Activated CD8-positive, alpha-beta memory T cell treated with anti-CD3 and anti-CD28 coated beads, Interleukin-2, amount 50 U/mL, for 4 hours (primary cell): ENCODE results near the gene GBX1.

ENCODE experiments used
- DNase-seq: peaks from one replicate; pipeline ENCODE4 v3.0.0-alpha.2; 2020

GBX1 gene

DNA sequence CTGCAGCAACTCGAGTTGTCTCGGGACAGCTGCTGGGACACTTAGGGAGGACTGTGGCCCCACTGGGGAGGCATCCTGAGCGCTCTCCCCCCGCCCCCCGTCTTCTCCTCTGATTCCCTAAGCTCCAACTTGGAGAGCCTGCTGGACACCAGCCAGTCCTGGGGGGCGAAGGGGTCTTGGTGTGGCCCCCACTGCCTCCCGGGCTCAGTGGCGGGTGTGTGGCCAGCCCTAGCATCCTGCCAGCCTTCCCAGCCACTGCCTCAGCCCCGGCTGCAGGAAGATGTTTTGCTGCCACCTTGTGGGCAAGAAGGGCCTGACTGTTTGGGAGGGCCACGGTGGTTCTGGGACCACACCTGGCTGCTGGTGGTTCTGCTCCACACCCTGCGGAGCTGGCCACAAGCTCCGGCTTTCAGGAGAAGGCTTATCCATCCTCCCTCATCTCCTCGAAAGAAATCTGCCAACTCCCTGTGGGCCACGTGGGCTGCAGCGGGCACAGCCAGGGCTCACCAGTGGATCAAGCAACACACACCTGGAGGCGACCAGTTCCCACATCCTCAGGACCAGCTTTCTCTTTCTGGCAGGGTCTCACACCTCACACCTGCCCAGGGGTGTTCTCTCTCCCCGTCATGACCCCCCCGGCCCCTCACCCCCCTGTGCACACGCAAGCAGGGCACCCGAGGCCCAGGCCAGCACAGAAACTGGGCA lies 56.4 kb downstream of the GBX1 start:
- peak; percentile 77 for DNase-seq

DNA sequence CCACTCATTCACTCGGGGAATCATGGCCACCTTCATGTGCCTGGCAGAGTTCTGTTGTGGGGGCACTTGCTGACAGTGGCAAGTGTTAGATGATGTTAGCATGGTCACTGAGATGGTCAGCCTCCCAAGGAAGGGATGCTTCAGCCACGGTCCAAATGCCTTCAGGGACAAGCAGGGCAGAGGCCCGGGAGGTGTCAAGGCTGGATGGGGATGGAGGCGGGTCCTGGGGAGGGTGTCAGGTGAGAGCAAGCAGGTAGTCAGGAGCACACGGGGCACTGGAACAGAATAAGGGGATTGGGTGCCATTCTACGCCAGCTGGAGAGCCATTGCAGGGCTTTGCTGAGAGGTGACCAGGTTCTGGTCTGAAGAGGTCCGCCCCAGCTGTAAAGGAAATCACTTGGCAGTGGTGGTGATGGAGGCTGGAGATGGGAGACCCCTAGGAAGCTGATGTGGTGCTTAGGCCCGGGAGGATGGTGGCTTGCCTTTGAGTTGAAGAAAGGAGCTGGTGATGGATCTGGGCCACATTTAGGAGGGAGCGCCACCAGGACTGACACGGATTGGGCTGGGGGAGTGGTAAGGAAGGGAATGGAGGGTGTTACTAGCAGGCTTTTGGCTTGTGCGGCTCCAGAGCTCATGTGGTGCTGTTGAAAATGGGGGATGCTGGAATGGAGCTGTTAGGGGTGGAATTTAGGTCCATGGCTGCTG lies 57.1 kb downstream of the GBX1 start:
- no peak for DNase-seq

DNA sequence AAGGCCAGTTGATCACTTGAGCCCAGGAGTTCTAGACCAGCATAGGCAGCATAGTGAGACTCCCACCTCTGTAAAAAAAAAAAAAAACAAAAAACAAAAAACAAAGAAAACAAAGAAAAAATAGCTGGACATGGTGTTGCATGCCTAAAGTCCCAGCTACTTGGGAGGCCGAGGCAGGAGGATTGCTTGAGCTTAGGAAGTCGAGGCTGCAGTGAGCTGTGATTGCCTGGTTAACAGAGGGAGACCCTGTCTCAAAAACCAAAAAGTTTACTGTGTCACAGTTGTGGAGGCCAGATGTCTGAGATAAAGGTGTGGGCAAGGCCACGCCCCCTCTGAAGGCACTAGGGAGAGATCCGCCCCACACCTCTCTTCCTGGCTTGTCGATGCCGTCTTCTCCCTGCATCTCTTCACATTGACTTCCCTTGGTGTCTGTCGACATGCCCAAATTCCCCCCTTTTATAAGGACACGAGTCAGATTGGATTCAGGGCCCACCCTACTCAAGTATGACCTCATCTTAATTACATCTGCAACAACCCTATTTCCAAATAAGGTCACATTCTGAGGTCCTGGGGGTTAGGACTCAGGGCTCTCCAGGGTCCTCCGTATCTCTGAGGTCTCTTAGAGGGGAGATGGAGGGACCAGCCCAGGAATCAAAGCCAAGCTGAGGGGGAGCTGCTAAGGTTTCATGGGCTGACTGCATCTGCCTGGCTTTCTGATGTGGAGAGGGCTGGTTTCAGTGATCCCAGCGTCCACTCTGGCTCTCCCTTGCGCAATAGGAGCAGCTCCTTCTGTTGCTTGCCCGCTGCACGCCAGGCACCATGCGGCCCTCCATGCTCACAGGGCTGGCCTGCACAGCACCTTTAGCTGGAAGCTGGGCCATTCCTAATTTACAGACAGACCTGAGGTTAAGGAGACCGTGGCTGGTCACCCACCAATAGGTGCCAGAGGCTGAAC lies 58.1 kb downstream of the GBX1 start:
- DNase-seq: no peak

DNA sequence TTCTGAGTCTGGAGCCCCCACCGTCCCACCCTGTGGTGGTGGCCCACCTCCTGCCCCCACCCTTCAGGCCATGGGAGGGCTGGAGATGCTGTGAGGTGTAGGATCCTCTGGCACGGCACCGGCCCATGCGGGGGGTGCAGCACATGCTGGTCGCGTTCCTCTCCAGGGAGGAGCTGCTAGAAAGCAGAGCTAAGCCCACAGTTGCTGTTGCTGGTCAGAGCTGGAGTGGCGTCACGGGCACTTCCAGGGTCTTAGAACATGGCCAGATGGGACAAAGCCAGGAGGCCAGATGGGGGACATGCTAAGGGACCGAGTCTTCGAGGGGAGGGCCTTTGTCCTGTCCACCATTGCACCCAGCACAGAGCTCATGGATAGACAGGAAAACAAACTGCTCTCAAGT lies 59.6 kb downstream of the GBX1 start:
- no peak for DNase-seq

DNA sequence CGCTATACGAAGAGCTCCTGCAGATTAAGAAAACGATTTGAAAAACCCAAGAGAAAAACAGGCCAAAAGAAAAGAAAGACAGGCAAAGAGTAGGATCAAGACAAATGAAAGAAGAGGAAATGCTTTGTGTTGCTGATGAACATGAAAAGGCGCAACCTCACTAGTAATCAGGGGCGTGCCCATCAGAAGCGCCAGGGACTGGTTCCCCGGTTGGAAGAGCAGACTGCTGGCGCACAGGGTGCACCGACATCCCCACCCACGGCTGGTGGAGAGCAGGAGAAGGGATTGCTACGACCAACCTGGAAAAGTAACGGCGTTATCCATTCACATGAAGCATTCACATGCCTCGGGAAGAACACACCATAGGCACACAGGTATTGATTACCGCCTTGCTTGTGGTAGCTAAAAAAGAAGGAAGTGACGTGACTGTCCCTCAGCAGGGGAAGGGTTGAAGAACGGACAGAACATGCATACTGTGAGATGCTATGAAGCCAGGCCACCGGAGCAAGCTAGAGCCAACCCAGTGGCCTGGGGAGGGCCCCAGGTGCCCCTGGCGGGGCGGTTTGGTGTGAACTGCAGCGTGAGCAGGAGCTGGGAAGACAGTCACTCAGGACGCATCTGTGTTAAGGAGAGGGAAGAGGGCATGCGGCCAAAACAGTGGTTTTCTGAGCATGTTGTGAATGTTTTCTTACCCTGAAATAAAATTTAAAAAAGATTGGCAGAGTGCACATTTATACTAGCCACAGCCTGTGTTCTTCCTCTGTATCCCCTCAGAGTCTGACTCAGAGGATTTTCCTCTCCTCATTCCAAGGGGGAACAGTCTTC lies 62.9 kb downstream of the GBX1 start:
- DNase-seq: no peak

DNA sequence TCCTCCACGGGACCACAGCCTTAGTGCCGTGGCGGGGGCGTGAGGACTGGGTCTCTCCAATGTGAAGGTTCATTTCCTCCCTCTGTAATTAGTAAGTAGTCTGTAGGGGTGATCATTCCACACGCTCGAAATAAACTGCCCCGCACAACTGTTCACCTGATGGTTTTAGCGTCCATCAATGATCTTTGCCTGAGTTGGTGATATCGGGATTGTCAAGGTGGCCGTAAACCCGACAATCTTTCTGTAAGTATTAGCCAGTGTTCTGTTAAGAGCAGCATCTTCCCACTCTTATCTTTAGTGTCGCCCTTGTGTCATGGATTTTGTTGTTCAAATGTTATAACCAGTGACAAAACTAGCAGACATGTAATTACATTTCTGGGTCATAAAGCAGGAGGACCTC lies 63.5 kb downstream of the GBX1 start:
- no peak for DNase-seq

DNA sequence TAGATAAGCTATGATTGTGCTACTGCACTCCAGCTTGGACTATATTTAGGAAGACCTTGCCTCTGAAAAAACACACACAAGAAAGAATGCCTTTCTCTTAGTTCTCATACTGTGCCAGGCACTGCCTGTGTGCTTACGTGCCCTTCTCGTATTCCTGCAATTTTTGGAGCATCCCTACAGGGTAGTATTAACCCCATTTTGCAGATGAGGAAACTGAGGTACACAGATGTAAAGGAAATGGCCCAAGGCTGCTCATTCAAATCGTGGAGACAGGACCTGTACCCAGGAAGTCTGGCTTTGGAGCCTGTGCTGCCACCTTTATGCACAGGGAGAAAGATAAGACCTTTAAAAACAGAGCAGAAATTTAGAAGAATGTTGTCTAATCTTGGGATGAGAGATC lies 64.5 kb downstream of the GBX1 start:
- DNase-seq: no peak

DNA sequence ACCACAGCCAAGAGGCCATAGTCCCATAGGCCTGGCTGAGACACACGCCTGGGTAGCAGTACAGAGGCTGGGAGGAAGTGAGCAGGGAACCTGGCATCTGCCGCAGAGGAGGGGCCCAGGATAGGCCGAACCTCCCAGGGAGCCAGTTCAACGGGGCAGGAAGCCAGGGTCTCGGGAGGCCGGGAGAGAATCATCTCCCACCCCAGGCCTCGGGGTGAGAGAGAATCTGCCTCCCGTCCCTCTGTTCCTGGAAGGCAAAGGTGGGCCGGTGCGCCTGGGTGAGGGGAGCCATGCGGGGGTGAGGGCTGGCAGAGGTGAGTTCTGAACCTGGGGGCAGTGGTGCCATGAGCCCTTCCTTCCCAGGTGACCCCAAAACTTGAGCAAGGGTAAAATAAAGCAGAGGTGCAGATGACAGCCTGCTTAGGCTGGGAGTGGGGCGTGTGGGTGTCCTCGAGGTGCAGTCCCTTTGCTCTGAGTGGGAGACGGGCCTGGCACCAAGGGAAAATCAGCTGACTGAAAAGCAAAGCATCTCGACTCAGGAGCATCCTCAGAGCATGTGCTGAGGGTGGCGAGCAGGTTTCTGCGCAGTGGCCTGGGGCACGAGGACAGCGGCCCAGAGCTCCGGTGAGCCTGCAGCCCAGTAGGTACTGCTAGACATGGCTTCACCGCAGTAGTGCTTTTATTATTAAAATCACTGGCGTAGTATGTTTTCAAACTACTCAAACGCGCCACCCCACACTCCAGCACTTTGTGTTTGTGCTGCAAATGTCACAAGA lies 65.7 kb downstream of the GBX1 start:
- no peak for DNase-seq

DNA sequence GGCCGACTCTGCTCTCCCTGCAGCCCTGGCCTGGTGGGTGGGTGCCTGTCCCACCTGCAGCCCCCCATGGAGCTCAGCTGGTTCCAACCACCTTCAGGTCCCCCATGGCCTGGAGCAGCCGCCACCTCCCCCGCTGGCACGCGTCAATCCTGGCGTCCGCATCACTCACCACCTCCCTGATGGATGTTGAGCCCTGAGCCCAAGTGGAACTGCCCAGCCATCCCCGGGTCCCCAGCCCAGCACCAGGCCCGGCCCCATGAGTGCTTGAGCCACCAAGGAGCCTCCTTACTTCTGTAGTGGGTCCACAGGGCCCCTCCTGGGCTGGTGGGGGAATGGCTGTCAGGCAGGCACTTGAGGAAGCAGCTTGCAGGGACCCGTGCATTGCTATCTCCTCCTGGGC lies 66.6 kb downstream of the GBX1 start:
- no peak for DNase-seq

DNA sequence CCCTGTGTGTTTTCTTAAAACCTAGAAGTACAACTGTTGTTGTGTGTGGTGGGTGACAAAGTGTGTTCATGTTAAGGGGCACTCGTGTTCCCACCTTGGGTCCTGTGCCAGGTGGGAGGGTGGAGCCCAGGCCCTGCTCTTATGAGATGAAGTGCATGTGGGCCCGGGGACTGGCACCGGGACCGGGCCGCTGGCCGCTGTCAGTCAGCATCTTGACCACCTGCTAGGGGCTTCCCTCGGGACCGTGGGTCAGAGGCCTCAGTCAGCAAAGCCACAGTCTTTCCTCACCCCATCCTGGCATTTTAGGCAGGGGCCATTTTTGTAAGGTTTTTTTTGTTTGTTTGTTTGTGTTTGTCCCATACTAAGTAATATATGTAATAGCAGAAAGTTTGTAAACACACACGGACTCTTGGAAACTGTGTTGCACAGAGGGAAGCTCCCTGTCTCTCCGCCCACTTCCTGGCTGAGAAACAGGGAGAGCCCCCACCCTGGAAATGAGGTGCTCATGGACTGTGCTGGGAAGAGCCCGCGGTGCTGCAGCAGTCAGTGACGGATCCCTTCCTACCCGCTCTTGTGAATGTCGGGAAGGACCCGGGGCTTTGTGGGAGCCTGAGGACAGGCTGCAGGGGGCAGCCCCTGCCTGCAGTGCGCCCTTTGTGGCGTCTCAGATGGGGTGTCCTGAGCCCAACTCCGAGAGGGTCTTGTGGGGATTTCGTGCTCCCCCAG lies 67.8 kb downstream of the GBX1 start:
- no peak for DNase-seq
